ENCODE measurements around the gene MOV10L1.
"Not testable (repeated sequence)": the region's sequence is repeated elsewhere in the genome, so short reads cannot be mapped to it uniquely, and the experiment has no call there.

Gene MOV10L1

GRCh38 chr22:50081426-50082196 is 8.2 kb upstream of the MOV10L1 start:
- DNase-seq = no peak

- no peak for DNase-seq
Measured at GRCh38 chr22:50082197-50082715, 7.5 kb upstream of the MOV10L1 start.

GRCh38 chr22:50082961-50083461 is 6.8 kb upstream of the MOV10L1 start:
- DNase-seq = no peak

GRCh38 chr22:50083462-50084079 is 6.2 kb upstream of the MOV10L1 start:
- no peak for DNase-seq

- DNase-seq = no peak
Measured at GRCh38 chr22:50084080-50084477, 5.7 kb upstream of the MOV10L1 start.

GRCh38 chr22:50084614-50085021 is 5.2 kb upstream of the MOV10L1 start:
- no peak for DNase-seq

- no peak for DNase-seq
Measured at GRCh38 chr22:50085211-50085972, 4.4 kb upstream of the MOV10L1 start, which contains the start of gene MLC1. Gene MLC1 (minus strand): TSS chr22:50085426. CDS start chr22:50084902, 524 bp downstream.

GRCh38 chr22:50086526-50086925 is 3.3 kb upstream of the MOV10L1 start:
- DNase-seq = no peak

- DNase-seq = not testable (repeated sequence)
Measured at GRCh38 chr22:50086975-50087374, 2.8 kb upstream of the MOV10L1 start.

GRCh38 chr22:50087646-50088045 is 2.2 kb upstream of the MOV10L1 start:
- DNase-seq = no peak

GRCh38 chr22:50088096-50088495 is 1.7 kb upstream of the MOV10L1 start:
- no peak for DNase-seq

- no peak for DNase-seq
Measured at GRCh38 chr22:50089231-50089630, 575 bp upstream of the MOV10L1 start.

GRCh38 chr22:50090412-50090714 is 557 bp downstream of the MOV10L1 start:
- DNase-seq = no peak

- no peak for DNase-seq
Measured at GRCh38 chr22:50091092-50091768, 1.4 kb downstream of the MOV10L1 start.

GRCh38 chr22:50092342-50092741 is 2.5 kb downstream of the MOV10L1 start:
- no peak for DNase-seq

- no peak for DNase-seq
Measured at GRCh38 chr22:50098052-50098451, 8.2 kb downstream of the MOV10L1 start.

- no peak for DNase-seq
Measured at GRCh38 chr22:50101870-50102565, 12.2 kb downstream of the MOV10L1 start.

- no peak for DNase-seq
Measured at GRCh38 chr22:50102946-50103345, 13.1 kb downstream of the MOV10L1 start.

- DNase-seq = no peak
Measured at GRCh38 chr22:50104141-50104544, 14.3 kb downstream of the MOV10L1 start.

- DNase-seq = no peak
Measured at GRCh38 chr22:50105208-50106100, 15.6 kb downstream of the MOV10L1 start.

- DNase-seq = no peak
Measured at GRCh38 chr22:50107529-50107928, 17.7 kb downstream of the MOV10L1 start.

All from NCI-H774 (cell line).